GM18502 (cell line): ENCODE results near the gene DSP.

Experiments
- ATAC-seq: cut with Tn5 transposase; IDR thresholded peaks from one replicate; pipeline ENCODE4 v1.9.1; 2021; ENCODE audit warnings: mild to moderate bottlenecking; ENCODE audit not compliant: unreplicated experiment, poor library complexity

Gene DSP

DNA sequence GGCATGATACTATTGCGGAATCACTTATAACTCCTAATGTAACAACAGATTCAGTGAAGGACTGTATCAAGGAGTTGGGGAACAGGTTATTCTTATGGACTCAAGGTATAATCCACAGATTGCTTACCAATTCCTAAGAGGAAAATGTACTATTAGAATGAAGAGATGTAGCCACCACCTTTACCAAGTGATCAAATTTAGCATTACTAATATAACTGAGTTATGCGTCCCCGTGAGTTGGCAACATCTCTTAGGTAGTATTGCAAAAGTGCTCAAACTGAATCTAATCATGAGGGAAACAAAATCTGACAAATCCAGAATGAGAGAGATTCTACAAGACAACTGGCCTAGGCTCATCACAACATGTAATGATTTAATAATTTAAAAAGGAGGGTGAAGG, 47.8 kb downstream of the DSP start:
- no peak for ATAC-seq

DNA sequence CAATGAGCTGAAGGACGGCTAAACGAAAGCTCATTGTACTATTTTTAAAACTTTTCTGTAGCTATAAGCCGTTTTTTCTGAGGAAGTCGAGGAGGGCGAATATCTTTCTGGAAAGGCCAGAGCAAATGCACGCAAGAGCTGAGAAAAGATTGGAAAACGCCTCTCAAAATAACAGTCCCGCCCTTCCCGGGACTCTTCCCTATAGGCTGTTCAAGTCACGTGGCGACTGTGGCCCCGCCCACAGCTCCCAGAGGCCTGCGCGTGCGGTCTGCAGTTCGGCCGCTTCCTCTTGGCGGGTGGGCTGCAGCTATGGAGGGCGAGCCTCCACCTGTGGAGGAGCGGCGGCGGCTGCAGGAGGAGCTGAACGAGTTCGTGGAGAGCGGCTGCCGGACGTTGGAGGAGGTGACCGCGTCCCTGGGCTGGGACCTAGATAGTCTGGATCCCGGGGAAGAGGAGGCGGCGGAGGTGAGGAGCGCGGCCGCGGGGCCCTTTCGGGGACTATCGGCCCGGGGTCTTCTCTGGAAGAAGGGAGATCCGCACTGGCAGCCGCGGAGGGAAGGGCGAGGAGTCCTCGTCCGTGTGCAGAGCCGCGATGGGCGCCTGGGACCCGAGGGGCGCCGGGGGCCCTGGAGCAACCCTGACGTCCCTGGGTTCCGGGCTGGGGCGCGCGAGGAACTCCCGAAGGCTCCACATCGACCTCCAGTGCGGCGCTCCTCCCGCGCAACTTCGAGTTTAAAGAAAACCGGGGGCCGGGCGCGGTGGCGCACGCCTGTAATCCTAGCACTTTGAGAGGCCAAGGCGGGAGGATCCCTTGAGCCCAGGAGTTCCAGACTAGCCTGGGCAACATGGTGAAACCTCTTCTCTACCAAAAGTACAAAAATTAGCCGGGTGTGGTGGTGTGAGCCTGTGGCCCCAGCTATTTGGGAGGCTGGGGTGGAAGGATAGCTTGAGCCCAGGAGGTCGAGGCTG, 48.8 kb downstream of the DSP start, which contains the start of gene SNRNP48:
Gene SNRNP48, plus strand, starts transcription at position 250 of the 969 bp plus-strand sequence. Its CDS starts 60 bp downstream, at position 310.
- peak; percentile 100 for ATAC-seq

DNA sequence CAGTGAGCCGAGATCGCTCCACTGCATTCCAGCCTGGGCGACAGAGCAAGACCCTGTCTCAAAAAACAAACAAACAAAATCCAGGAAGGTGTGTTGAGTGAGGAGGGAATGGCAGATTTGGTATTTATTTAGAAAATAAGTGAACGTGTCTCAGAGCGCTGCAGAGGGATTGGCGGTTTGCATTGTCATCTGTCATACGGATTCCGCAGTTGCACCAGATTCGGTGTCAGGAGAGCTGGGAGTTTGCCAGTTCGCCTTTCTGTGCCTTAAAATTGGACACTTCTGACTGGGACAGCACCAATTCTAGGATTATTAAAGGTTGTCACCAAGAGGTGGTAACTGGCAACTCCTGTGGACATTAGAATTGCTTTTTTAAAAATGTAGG, 49.4 kb downstream of the DSP start:
- no peak for ATAC-seq

DNA sequence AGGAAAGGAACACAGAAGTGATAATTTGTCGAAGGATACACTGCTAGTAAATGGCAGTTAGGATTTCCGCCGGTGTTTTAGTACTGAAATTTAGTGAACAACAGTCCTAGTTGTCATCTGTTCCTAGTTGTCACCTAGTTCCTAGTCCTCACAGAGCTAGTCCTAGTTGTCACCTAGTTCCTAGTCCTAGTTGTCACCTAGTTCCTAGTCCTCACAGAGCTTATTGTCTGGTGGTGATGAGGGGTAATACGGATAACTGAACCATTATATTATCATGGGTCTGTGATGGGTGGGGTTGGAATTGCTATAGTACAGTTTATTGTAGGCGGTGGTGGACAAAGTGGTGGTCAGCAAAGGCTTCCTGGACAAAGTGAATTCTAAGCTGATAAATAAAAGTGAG, 50.3 kb downstream of the DSP start:
- no peak for ATAC-seq

DNA sequence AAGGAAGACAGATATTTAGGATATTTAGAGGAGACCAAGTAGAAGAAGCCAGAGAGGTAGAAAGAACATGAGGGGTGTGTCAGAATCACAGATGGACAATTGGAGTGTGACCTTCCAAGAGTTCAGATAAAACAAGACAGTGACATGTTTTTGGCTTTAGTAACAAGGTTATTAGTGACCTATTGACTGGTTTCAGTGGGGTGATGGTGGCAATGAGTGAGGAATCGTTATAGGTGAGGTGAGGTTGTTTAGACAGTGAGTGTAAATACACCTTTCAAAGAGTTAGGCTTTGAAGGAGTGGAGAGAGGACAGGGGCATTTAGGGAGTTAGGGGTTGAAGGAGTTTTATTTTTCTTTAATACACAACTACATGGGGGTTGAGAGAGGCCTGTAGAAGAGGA, 51.8 kb downstream of the DSP start:
- no peak for ATAC-seq

DNA sequence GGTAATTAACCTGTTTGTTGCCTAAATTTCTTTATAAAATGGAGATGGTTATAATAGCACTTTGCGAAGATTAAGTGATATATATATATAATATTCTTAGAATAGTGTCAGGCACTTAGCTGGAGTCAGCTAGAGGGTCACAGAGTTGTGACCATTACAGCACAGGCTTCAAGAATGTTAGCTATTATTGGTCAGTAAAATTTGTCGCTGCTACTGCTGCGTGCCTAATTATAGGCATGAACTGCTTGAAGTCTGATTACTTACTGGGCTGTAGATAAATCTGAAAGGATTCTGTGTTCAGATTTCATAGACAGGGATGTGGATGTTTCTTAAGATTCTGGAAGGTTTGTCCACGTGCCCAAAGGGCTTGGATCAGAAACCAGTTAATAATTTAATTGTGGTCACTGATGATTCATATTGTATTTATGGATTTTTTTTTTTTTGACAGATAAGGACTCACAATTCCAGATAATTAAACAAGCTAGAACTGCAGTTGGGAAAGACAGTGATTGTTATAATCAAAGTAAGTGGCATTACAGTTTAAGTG, 53.2 kb downstream of the DSP start:
- no peak for ATAC-seq

DNA sequence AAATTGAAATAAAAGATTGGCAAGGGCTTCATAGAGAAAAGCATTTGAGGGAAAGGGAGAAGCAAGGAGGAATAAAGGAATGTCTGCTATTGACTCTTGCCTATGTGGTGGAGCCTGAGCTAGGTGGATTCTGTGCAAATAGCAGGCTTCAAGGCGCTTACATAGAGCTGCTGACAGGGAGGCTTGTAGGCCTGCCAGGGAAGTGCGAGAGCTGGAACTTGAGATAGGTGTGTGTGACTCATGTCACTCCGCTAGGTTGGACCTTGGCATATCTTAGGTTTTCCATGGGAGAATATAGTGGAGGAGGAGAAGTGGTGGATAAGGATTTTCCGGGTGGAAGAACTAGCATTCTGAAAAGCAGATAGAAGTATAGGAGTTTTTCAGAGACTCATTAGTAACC, 62.5 kb downstream of the DSP start:
- ATAC-seq: no peak

DNA sequence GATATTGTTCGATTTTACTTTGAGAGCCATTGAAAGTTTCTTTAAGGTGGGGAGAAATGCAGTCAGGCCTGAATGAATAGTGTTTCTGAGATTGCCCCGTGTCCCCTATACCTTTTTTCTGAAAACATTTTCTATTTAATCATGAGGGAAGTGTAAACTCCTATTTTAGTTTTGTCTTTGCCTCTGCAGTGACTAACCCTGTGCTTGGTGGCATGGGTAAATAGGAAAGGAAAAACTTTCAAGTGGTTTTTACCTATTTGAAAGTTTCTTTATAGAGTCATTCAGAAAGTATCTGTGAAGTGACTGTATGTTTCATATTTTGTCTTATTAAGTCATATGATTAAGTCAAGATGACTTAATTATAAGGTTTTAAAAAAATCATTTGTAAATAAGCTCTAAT, 63.0 kb downstream of the DSP start:
- peak; percentile 48 for ATAC-seq

DNA sequence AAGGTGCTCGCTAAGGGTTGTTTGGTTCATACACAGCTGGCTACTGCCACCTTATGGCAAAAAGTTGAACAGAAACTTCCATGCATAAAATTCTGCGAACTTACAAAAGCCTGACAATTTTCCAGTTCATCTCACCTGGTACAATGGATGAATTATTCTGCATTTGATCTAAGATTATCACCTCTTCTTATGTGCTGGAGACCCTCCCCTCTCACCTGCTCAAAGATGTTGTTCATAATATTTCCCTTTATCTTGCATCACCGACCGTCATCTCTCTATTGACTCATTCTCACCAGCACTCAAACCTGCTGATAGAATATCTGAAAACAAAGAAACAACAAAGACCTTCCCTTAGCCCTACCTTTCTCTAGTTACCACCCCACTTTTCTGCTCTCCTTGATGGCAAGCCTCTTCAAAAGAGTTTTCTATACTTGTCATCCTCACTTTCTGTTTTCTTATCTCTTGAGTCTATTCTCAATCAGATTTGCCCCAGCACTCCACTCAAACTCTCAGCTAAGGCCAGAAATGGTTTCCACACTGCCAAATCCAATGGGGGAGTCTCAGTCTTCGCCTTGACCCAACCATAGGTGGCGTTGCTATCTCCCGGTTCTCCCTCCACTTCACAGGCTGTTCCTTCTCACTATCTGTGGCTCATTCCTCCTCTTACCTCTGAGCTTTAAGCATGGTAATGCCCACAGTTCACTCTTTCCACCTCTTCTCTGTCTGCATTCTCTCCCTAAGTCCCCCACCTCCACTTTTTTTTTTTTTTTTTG, 74.3 kb downstream of the DSP start:
- ATAC-seq: no peak

DNA sequence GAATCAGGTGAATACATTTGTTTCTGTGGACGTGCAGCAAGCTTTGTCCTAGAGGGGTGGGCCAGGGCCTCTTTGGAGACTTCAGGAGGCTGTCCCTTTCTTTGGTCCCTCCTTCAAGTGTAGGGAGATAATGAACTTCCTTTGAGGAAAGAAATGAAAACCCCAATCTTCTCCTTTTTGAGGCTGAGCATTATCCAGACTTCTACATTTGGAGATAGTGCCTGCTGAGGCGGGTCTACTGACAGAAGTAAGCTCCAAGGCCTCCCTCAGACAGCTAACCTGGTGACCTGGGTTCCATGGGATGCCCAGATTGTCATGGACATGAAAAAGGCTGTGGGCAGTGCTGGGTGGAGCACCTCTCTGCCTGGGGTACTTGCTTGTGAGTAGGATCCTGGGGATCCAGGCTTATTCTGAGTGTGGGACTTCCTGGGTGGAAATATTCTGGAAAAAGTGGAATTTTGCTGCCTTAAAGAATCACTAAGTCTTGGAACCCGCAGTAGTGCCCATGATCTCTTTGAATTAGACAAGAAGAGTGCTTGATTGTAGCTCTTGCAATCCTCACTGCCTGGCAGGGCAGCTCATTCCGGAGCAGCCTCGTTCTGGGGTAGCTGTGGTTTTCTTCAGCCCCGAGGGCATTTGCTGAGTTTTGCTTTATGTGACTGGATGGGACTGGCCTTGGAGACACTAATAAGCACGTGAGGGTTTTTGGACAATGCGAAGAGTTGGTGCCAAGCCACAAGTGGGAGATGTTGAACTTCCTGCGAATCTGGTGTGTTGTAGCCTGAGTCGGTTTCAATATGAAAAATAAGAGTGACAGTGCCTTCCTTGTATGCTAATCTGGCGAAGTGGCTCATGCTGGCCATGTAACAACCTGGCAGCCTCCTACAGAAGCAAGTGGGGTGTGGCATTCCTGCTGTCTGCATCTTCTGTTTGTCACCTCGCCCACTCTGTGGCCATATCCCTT, 76.6 kb downstream of the DSP start:
- ATAC-seq: peak; percentile 62

DNA sequence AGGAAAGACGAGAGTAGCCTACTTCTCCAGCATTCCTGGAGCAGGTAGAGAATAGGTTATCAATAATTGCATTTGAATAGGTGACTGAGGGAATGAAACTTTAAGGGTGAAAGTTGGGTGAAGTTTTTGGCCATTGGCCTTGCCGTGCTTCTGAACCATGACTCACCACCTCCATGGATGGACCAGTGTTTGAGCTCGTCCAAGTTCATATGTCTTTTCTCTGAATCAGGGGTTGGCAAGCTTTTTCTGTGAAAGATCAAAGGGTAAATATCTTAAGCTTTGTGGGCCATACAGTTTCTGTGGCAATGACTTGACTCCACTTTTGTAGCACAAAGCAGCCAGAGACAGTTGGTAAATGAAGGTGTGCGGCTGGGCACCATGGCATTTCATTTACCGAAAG, 80.3 kb downstream of the DSP start:
- no peak for ATAC-seq

DNA sequence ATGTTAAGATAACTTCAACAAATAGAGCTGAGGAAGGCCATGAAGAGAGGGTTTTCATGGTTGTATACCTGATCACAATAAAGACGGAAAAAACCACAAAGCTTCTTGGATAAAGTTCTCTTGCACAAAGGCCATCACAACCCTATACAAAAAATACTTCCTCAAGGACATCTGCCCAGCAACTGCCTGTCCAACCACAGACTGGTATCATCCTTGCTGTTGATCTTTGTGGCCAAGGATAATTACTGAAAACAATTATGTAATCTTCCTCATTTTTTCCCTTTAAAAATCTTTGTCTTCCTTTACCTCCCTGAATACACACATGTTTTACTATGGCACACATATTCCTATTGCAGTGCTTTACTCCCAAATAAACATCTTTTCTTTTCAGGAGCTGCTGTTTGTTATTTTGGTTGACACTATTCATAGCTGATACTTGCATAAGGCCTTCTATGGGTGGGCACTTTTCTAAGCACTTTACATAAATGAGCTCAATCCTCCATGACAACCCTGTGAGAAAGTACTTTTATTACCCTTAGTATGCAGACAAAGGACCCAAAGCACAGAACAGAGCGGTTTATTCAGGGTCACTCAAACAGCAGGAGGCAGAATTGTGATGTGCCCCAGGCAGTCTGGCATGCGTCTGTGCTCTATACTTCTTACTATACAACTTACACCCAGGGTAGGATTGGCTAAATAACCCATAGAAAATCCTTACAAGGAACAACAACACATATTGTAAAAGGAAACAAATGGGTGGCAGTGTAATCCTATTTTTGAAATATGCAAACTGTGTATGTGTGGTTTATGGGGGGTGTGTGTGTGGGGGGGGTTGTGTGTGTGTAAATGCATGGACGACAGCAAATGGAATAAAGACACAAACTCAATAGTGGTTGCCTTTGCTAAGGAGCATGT, 83.6 kb downstream of the DSP start:
- ATAC-seq: no peak

DNA sequence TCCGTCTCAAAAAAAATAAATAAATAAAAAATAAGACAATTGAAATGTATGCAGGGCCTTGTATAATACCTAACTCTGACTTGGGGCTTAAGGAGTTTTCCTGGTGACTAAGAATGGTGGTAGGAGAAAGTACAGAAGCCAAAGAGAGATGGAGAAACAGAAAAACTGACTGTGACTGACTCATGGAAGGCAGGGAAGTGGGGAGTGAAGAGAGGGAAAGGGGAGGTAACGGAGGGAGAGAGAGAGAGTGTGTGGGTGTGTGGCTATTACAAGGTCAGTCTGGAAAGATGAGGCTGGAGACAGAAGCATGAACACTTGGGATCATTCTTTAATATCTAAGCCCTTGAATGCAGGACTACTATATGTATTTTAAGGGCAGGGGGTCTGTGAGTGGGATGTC, 87.0 kb downstream of the DSP start:
- ATAC-seq: no peak

DNA sequence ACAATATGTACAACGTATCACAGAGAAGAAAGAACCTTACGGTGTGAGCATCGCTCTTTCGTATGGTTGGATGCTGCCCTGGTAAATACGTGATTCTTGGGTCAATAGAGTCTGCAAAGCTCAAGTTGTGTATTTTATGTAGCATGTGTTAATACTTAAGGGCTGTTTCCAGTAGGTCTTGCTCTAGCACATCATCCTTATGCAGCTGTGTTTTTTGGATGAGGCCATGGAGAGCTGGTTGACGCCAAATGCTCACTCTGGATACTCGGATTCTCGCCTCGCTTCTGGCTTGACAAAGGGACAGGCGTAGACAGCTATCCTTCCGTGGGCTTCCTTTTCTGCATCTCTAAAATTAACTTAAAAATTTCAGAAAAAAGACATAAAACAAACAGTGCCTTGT, 87.4 kb downstream of the DSP start:
- no peak for ATAC-seq

DNA sequence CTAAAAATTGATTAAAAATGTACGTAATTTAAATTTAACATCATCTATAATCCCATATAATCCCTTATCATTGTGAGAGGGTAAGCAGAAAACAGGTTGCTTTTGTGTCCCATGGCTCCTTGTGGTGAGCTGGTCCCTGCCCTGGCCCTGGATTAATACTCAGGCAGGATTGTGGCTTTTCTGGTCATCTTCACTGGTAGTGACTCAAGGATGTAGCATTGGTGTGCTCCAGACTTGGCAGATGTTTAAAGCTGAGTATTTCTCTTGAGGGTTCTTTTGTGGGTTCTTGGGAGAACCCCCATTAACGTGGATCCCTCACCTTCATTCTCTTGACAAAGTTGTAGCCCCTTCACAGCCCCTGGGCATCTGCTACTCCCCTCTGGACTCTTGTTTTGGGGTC, 87.8 kb downstream of the DSP start:
- ATAC-seq: no peak

DNA sequence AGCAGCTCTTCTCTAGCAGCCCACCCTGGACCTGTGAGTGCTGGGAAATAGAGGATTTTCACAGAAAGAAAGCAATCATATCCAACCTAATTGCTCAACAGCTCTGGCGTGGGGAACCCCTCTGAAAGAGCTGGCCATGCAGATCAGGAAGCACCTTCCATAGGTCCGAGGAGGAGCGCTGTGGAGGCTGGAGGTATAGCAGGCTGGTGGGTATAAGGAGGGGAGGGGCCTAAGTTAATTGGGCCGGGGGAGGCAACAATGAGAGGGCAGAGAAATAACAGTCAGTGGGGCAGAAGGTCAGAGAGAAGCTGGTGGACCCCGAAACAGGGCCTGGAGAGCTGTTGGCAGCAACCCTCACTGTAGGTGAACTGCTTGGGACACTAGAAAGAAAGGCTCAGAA, 89.3 kb downstream of the DSP start:
- no peak for ATAC-seq

DNA sequence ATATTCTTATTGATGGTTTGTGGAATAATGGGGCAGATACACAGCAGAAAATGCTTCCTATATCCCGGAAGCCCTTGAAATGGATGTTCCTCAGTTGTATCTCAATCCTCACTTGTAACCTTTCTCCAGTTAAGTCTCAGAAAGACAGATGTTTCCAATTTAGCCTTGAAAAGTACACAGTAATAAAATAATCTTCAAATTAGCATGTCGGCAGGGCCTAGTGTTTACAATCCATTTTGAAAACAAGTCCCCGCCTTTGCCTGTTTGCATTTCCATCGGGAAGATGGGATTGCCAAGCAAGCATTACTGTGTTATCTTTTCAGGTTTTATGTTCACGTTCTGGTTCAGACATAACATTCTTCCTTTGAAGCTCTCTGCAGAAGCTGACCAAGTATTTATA, 90.0 kb downstream of the DSP start:
- ATAC-seq: no peak

DNA sequence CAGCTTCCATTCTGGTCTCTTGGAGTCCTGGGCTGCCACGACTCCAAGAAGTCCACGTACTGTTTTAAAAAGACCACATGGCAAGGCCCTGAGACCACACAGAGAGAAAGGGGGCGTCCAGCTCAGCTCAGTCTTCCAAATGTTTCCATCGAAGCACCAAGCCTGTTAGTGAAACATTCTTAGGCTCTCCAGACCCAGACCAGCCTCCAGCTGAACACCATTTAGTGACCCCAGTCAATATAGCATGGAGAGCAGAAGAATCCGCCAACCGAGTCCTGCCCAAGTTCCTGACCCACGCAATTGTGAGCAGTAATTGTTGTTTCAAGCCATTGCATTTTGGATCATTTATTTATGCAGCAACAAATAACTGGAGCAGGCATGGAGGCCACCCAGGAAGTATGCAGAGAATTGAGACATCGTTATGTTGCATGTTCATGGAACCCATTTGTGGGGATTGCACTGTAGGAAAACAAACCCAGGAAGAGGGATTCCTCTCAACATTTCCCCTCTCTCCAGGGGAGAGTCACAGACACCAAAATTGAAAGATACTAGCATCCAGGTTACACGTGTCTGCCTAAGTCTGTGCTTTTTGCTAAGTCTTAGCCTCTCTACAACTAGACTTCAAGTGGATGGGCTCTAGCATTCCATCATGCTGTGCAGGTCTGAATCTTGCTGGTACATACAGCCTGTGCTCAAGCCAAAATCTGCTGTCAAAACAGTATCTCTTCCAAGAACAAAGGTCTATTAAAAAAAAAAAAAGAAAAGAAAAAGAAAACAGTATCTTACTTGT, 91.2 kb downstream of the DSP start:
- no peak for ATAC-seq
